ENCODE results near the gene SAMHD1. TPM values are rescaled to one million over a fixed set of nuclear protein-coding genes. Genes with fewer than 3 reads are reported as not detected.
"Not testable (repeated sequence)": the region's sequence is repeated elsewhere in the genome, so short reads cannot be mapped to it uniquely, and the experiment has no call there.

SAMHD1 gene
- total RNA-seq, 1 donor, result 203 TPM

DNA sequence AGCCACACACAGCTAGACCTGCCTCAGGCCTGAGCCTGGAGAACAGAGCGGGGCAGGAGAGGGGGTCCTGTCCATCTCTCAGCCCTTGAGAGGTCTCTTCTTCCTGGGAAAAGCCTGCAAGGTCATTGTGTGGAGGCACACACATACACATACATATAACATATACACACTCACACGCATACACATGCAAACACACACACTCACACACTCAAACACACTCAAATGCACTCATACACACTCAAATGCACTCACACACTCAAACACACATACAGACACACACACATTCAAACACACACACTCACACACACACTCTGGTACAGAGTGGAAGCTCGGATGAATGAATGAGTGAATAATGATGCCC is 75.1 kb downstream of the SAMHD1 start:
- peaks cover 8% of the 10 kb centered on the region for H3K4me1 ChIP-seq (ENCODE audit: insufficient read depth, low read length)
- H3K4me3 ChIP-seq (ENCODE audit: low read length), result no peak overlapping the region
- H3K9me3 ChIP-seq (ENCODE audit: low read depth, low read length), result no peaks in the 10 kb centered on the region
- no peaks in the 10 kb centered on the region for H3K27me3 ChIP-seq (ENCODE audit: insufficient read depth, low read length)

DNA sequence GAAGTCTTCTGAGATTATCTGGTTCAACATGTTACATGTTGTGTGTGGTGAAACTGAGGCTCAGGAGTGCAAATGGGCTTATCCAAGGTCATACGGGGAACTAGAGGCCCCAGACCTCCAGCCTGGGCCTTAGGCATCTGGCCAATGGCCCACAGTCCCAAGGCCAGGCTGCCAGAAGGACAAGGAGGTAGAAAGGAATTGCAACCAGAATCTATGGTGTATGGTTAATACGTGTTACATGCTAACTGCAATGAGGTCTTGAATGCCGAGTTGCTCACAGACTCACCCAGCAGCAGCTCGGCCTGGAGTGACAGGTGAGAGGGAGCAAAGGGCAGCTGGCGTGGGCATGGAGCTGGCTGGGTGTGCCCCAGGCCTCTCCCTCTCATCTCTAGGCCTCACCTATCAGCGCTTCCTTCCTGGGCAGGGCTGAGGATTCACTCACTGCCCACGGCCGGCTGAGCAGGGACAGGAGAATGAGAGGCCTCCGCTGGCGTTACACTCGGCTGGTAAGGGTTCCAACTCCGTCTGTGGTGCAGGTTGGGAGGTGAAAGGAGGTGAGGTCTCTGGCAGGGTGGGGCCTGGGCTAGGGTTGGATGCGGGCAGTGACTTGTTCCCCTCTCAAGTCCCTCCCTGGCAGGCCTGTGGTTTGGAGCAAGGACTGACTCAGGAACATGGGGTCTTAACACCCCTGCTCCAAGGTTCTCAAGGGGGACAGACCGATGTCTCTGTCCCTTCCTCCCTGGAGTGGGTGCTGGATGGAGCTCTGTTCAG is 75.6 kb downstream of the SAMHD1 start, which contains the start of gene TLDC2:
TLDC2 (plus strand) TSS at position 437 of the 771 bp plus-strand sequence; CDS start at position 474, 37 bp downstream.
- H3K4me1 ChIP-seq (ENCODE audit: insufficient read depth, low read length), result peaks cover 8% of the 10 kb centered on the region
- H3K27me3 ChIP-seq (ENCODE audit: insufficient read depth, low read length), result no peaks in the 10 kb centered on the region
- no peaks in the 10 kb centered on the region for H3K9me3 ChIP-seq (ENCODE audit: low read depth, low read length)

DNA sequence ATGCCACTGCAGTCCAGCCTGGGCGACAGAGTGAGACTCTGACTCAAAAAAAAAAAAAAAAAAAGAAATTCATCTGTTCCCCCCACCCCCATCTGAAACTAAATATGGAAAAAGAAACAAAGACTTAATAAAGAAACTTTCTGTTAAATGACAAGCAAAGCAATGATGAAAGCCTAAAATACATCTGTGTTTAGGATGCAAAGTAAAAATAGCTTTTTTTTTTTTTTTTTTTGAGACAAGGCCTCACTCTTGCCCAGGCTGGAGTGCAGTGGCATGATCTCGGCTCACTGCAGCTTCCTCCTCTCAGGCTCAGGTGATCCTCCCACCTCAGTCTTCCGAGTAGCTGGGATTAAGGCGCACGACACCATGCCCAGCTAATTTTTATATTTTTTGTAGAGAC is 76.4 kb downstream of the SAMHD1 start:
- not testable (repeated sequence) for H3K4me3 ChIP-seq (ENCODE audit: low read length); H3K4me1 ChIP-seq (ENCODE audit: insufficient read depth, low read length); H3K27me3 ChIP-seq (ENCODE audit: insufficient read depth, low read length); H3K9me3 ChIP-seq (ENCODE audit: low read depth, low read length)

More for the DNA sequence above, 75.6 kb downstream of the SAMHD1 start, which contains the start of gene TLDC2:
- no peak within 1 kb of the TSS for H3K4me3 ChIP-seq (ENCODE audit: low read length)

DNA sequence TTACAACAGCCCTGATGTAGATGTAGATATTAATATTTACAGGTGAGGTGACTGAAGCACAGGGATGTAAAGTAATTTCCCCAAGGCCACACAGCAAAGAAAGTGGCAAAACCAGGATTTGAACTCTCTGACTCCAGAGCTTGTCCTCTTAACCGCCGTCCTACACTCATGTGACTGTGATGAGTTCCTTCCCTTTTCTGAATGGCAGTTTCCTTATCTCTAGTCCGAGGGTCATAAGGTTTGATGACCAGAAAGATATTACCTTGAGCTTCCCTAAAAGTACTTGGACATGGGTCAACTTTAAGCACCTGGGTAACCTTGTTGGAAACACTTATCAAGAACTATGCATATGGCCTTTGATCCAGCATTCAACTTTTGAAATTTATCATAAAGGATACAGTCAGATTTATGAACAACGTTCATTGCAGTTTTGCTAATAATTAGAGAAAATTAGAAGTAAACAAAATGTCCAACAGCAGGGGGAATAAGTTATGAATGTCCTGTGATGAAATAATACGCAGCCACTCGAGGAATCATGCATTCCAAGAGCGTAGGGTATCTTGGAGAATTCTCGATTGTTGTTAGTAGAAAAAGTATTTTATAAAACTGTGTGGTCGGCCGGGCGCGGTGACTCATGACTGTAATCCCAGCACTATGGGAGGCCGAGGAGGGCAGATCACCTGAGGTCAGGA is 77.9 kb downstream of the SAMHD1 start:
- no peak overlapping the region for H3K4me3 ChIP-seq (ENCODE audit: low read length)
- no peaks in the 10 kb centered on the region for H3K27me3 ChIP-seq (ENCODE audit: insufficient read depth, low read length)
- H3K4me1 ChIP-seq (ENCODE audit: insufficient read depth, low read length), result peaks cover 8% of the 10 kb centered on the region
- H3K9me3 ChIP-seq (ENCODE audit: low read depth, low read length), result no peaks in the 10 kb centered on the region

DNA sequence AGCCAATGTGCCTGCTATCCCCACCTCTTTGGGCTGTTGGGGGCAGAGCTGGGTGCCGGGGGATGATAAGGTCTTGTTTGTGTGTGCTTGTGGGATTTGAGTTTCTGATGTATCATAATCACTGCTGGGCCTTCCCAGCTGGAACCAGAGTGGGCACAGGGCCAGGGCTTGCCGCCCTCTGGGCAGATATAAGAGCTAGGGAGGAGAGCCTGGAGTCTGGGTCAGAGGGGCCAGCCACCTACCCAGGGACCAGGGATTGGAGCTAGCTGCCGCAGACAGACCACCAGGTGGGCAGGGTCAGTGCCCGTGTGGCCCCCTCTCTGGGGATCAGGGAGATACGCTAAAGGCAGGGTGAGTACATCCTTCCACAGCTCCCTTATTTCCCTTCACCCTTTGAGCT is 78.7 kb downstream of the SAMHD1 start:
- Histone ChIP-seq H3K27me3 (ENCODE audit: insufficient read depth, low read length) (no peaks in the 10 kb centered on the region), H3K4me3 (ENCODE audit: low read length) (no peak overlapping the region), H3K9me3 (ENCODE audit: low read depth, low read length) (no peaks in the 10 kb centered on the region), H3K4me1 (ENCODE audit: insufficient read depth, low read length) (peaks cover 8% of the 10 kb centered on the region)

DNA sequence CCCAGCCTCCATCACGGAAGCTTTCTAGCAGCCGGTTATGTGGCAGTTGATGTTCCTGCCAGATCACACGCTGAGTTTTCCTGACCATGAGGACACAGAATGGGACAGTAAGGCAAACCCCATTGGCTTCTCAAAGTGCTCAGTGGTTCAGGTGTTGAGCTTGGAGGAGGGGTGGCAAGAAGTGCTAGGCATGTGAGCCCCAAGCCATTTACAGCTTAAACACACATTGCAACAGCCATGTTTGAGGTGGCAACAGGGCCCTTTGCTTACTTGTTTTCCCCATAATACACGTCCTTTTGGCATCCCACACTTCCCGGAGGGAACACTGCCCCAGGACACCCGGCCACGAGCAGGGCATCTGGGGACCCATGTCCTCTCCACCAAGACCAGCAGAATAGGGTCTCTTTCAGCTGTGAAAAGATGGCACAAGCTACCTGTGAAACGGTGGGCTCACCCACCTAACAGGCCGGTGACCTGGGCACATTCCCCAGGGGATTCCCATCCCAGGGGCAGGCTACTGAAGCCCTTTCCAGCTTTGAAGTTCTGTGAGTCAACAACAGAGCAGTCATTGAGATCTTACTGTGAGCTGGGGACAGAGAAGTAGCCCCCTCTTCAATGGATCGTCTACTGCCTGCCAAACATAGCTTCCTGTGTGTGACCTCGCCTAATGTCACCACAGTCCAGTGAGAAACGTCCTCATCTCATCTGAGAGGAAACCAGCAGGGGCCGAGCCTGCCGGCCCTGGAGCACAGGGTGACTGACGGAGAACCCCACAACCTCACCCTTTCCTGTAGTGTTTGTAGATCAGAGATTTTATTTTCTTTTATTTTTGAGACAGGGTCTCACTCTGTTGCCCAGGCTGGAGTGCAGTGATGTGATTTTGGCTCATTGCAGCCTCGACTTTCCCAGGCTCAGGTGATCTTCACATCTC is 79.6 kb downstream of the SAMHD1 start:
- Histone ChIP-seq H3K4me3 (ENCODE audit: low read length) (no peak overlapping the region), H3K4me1 (ENCODE audit: insufficient read depth, low read length) (peaks cover 14% of the 10 kb centered on the region), H3K27me3 (ENCODE audit: insufficient read depth, low read length) (no peaks in the 10 kb centered on the region), H3K9me3 (ENCODE audit: low read depth, low read length) (no peaks in the 10 kb centered on the region)

DNA sequence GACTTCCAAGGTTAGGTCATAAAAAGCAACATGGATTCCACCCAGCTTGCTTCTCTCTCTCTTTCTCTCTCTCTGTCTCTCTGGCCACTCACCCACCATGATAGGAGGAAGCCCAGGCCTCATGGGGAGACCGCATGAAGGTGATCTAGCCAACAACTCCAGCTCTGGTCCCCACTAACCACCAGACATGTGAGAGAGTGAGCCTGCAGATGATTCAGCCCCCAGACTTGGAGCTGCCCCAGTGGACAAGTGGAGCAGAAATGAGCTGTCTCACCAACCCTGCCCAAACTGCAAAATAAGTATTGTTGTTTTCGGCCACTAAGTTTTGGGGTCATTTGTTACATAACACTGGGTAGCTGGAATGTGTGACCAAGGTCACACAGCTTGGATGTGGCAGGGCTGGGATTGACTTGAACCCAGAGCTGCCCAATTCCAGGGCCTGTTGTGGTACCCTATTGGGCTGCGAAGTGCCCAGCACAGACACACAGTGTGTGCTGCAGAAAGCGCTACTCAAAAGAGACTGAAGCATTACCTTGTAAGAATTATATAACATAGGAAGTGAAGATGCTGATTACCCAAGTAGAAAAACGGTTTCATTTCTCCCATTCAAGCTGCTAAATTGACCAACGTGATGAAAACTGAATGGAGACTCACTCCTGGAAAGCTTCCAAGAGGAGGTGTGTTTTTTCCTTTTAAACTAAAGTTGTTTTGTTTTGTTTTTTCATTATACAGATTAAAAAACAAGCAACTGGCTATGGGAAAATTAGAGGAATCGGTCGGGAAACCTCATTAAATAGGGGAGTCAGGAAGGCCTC is 84.6 kb downstream of the SAMHD1 start:
- Histone ChIP-seq H3K4me3 (ENCODE audit: low read length) (no peak overlapping the region), H3K9me3 (ENCODE audit: low read depth, low read length) (no peaks in the 10 kb centered on the region), H3K4me1 (ENCODE audit: insufficient read depth, low read length) (peaks cover 30% of the 10 kb centered on the region), H3K27me3 (ENCODE audit: insufficient read depth, low read length) (no peaks in the 10 kb centered on the region)

DNA sequence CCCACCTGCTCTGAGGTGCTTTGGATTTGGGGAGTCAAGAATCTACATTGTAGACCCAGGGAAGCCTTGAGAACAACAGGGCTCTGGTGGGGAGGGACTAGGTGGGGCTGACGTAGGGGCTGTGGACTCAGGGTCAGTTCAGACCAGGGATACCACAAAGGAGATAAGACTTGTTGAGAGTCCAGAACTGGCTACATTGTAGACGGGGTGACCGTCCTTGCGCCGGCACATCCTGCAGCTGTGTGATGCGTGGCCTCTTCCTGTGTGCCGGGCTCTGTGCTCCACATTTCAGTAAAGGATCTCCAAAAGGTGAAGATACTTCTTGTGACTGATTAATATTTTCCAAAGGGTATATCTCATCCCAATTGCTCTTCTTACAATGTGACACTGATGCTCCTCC is 85.3 kb downstream of the SAMHD1 start:
- no peak overlapping the region for H3K4me3 ChIP-seq (ENCODE audit: low read length)
- H3K4me1 ChIP-seq (ENCODE audit: insufficient read depth, low read length), result peaks cover 37% of the 10 kb centered on the region
- H3K9me3 ChIP-seq (ENCODE audit: low read depth, low read length), result no peaks in the 10 kb centered on the region
- no peaks in the 10 kb centered on the region for H3K27me3 ChIP-seq (ENCODE audit: insufficient read depth, low read length)

DNA sequence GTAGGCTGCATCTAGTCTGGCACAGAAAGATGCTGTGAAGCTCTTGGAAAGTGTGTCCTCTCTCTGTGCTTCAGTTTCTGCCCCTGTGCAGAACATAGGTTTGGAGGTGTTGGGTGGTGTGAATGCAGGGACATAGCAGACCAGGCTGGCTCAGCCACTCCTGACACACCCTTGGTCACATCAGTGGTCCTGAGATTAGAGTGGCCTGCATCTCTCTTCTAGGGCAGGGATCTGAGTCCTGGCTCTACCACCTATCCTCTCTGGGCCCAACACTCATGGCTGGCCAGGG is 85.7 kb downstream of the SAMHD1 start:
- Histone ChIP-seq H3K4me1 (ENCODE audit: insufficient read depth, low read length) (peaks cover 40% of the 10 kb centered on the region), H3K9me3 (ENCODE audit: low read depth, low read length) (no peaks in the 10 kb centered on the region), H3K27me3 (ENCODE audit: insufficient read depth, low read length) (no peaks in the 10 kb centered on the region), H3K4me3 (ENCODE audit: low read length) (no peak overlapping the region)

DNA sequence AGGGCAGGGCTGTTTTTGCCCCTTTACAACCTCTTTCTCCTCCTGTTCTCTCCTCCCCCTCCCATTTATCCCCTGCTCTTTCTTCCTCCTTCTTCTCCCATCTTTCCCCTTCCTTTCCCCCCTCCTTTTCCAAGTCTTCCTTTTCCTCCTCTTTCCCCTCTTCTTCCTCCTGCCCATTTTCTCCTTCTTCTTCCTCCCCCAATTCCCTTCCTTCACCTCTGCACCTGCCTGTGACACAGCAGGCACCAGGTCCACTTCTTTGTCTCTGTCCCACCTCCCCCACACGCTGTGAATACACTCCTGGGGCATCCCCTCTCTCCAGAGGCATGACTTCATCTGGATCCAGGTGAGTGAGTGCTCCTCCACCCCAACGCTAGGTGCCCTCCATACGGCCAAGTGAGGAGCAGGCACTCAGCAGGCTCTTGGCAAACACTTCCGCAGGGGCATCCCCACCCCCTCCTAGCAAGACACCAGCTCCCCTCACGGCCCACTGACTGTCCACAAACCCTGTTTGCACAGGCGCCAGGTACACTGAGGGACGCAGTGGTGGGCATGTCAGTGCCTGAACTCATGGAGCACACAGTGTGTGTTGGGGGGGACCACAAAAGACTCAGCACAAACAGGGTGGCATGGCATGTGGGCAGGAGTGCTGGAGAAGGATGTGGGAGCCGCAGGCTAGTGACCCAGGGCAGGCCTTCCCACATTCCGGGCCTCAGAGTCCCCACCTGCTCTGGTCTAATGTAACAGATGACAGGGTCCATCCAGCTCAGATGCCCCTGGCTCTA is 86.2 kb downstream of the SAMHD1 start:
- H3K4me3 ChIP-seq (ENCODE audit: low read length), result no peak overlapping the region
- H3K9me3 ChIP-seq (ENCODE audit: low read depth, low read length), result no peaks in the 10 kb centered on the region
- peaks cover 41% of the 10 kb centered on the region for H3K4me1 ChIP-seq (ENCODE audit: insufficient read depth, low read length)
- no peaks in the 10 kb centered on the region for H3K27me3 ChIP-seq (ENCODE audit: insufficient read depth, low read length)

DNA sequence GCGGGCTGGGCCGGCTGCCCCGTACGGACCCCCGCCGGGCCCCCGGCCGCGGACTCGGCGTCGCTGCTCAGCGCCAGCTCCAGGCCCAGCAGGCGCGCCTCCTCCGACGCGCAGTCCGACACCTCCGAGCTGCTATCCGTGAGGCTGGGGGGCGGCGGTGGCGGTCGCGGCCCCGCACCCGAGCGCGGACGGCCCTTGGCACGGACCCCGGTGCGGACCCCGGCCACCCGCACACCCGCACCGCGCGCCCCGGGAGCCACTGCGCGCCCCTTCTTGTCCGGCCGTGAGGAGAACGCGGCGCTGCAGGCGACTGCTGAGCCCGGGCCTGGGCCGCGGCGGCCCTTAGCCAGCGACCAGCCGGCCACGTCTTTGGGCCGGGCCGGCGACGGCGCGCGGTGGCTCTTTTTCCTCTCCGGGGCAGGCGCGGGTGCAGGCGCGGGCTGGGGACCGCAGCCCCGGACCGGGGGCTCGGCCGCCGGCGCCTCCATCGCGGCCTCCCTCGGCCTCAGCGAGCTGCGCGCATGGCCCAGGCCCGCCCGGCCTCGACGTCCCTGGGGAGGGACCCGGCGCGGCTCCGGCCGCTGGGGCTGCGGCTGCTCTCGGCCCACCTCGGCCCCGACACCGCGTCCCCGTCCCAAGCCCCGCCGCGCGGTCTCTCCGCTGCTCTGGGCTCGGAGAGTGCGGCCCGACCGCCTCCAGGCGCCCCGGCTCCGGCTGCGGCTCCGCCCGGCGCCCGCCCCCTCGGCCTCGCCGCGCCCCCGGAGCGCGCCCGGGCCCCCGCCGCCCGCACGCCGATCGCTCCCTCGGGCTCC is 88.4 kb downstream of the SAMHD1 start:
- peak overlapping the region; percentile 41 for H3K4me3 ChIP-seq (ENCODE audit: low read length)
- H3K27me3 ChIP-seq (ENCODE audit: insufficient read depth, low read length), result no peaks in the 10 kb centered on the region
- H3K4me1 ChIP-seq (ENCODE audit: insufficient read depth, low read length), result peaks cover 41% of the 10 kb centered on the region
- H3K9me3 ChIP-seq (ENCODE audit: low read depth, low read length), result no peaks in the 10 kb centered on the region

DNA sequence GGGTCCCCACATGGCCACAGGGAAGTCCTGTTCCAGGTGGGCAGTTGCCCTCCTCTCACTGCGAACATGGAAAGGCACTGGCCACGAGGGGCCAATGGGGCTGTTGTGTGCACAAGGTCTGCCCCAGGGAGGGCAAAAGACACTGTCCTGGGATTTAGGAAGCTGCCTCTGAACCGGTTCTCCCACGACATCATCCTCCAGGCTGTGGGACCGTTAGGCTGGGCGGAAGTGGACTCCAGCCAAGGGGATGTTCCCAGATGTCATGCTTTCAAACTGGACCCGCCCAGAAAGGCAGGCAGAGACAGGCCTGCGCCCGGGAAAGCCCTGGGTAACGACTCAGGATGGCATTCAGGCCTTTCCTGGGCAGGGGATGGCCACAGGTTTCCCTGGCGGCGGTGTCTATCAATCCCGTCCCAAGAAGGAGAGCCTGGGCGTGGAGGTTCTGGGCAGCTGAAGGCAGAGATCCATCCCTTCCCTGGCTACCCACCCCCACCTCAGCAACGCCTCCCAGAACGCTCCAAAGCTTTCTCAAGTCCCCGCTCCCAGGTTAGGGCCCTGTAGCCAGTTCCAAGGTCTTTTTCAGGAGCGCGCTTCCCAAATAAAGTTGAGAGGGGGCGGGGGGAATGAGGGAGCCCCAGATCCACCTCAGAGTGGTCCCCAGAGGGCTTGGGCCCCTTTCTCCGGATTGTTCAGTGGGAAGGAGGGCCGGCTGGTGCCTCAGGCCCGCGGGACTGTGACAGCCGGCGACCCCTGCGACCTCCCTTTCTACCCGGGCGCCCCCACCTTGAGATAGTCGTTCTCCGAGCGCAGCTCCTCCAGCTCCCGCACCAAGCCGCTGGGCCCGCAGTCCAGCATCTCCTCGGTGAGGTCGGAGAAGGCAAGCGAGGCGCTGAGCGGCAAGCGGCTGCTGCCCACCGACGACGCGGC is 89.4 kb downstream of the SAMHD1 start:
- H3K27me3 ChIP-seq (ENCODE audit: insufficient read depth, low read length), result no peaks in the 10 kb centered on the region
- no peaks in the 10 kb centered on the region for H3K9me3 ChIP-seq (ENCODE audit: low read depth, low read length)
- peaks cover 40% of the 10 kb centered on the region for H3K4me1 ChIP-seq (ENCODE audit: insufficient read depth, low read length)
- peak overlapping the region; percentile 41 for H3K4me3 ChIP-seq (ENCODE audit: low read length)

DNA sequence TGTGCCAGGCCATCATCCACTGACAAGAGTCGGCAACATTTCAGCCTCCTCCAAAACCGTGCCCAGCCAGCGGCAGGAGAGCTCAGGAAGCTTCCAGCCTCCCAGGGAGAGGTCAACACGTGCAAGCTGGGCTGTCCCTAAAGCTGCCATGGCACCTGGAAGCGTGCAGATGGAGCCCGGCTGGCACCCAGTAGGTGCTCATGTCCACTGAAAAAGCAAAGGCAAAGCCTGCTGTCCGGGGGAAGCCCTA is 90.0 kb downstream of the SAMHD1 start:
- Histone ChIP-seq H3K9me3 (ENCODE audit: low read depth, low read length) (no peaks in the 10 kb centered on the region), H3K4me3 (ENCODE audit: low read length) (no peak overlapping the region)

More for the DNA sequence above, 90.0 kb downstream of the SAMHD1 start:
- Histone ChIP-seq H3K27me3 (ENCODE audit: insufficient read depth, low read length) (no peaks in the 10 kb centered on the region), H3K4me1 (ENCODE audit: insufficient read depth, low read length) (peaks cover 40% of the 10 kb centered on the region)
